HCT116 (cell line): ENCODE data around the gene DMD. TPM values are rescaled to one million over a fixed set of nuclear protein-coding genes. Genes with fewer than 3 reads are reported as not detected.

ENCODE experiments used
- ATAC-seq: fragments of 200-7000 bp; cut with Tn5 transposase; 2 replicates; pipeline ENCODE4 v1.9.1; 2020; ENCODE audit warnings: mild to moderate bottlenecking, moderate library complexity
- BruUV-seq: library from RNA; stranded (reverse); fragments of 400-500 nt; replicated peaks from 2 replicates; lab custom pipeline; 2021; lab: Mats Ljungman, UMichigan
- CTCF ChIA-PET: fragments of 300-600 bp; sonication (Branson Sonifier 250); formaldehyde crosslinking; loops from one replicate; lab custom pipeline; 2021; ENCODE audit warnings: antibody characterized with exemption; lab: Charles Lee
- POLR2A ChIA-PET: fragments of 300-600, 350-600 bp; sonication (Branson Sonifier 250); formaldehyde crosslinking; loops from one replicate; lab custom pipeline; 2021; ENCODE audit warnings: antibody characterized with exemption; lab: Charles Lee
- RAD21 ChIA-PET, 2 experiments: fragments of 300-600 bp; sonication (Branson Sonifier 250); formaldehyde crosslinking; loops; one replicate each; lab custom pipeline; 2023; ENCODE audit warnings: low total read pairs in 2 of 2; ENCODE audit not compliant: uncharacterized antibody in 2 of 2, unreplicated experiment in 2 of 2, low non-redundant PET in 1 of 2; lab: Charles Lee
- DNase-seq: peaks from one replicate; pipeline ENCODE4 v3.0.0-alpha.2; 2010; ENCODE audit warnings: low read depth, low spot score
- H2AFZ ChIP-seq: fragments of 200-600 bp; shearing (Covaris generic), sonication (generic); 2 replicates; pipeline ENCODE4 v1.6.1; 2017; ENCODE audit warnings: low read depth, mixed run types, mixed read lengths, antibody characterized with exemption, low read length; ENCODE audit not compliant: poor library complexity, severe bottlenecking
- H3K27ac ChIP-seq: 2 replicates; pipeline ENCODE4 v1.5.1; 2012; ENCODE audit warnings: low read depth, low read length
- H3K27me3 ChIP-seq: fragments of 200-600 bp; sonication (generic); 2 replicates; pipeline ENCODE4 v1.6.1; 2016; ENCODE audit warnings: mixed run types, low read length, mixed read lengths; ENCODE audit not compliant: insufficient read depth
- H3K36me3 ChIP-seq, 2 experiments: fragments of 200-500 bp in 1 of 2; fragments of 200-600 bp in 1 of 2; sonication (Bioruptor generic) in 1 of 2; sonication (generic) in 1 of 2; 2 replicates each; pipeline versions ENCODE4 v1.5.1 to v1.6.1; 2014 to 2016; ENCODE audit warnings: low read length in 2 of 2, inconsistent platforms in 1 of 2, mixed read lengths in 1 of 2, mixed run types in 1 of 2; ENCODE audit not compliant: insufficient read depth in 2 of 2, control insufficient read depth in 1 of 2
- H3K4me1 ChIP-seq, 2 experiments: fragments of 200-600 bp in 1 of 2; sonication (generic) in 1 of 2; 2 replicates each; pipeline versions ENCODE4 v1.5.1 to v1.6.1; 2012 to 2017; ENCODE audit warnings: low read length in 2 of 2, inconsistent platforms in 1 of 2, mild to moderate bottlenecking in 1 of 2, mixed read lengths in 1 of 2, mixed run types in 1 of 2, moderate library complexity in 1 of 2; ENCODE audit not compliant: insufficient read depth in 2 of 2, control insufficient read depth in 1 of 2
- H3K4me2 ChIP-seq: fragments of 200-600 bp; sonication (generic); 2 replicates; pipeline ENCODE4 v1.6.1; 2017; ENCODE audit warnings: mixed run types, low read length, mixed read lengths
- H3K4me3 ChIP-seq, 2 experiments: fragments of 200-600 bp in 1 of 2; sonication (generic) in 1 of 2; replicated peaks in 1 of 2; 2 replicates each; pipeline ENCODE4 v1.5.1; 2011 to 2016; ENCODE audit warnings: low read length in 2 of 2, control low read depth in 1 of 2, low read depth in 1 of 2, mild to moderate bottlenecking in 1 of 2, mixed read lengths in 1 of 2, mixed run types in 1 of 2
- H3K79me2 ChIP-seq: fragments of 200-600 bp; sonication (generic); 2 replicates; pipeline ENCODE4 v1.6.1; 2017; ENCODE audit warnings: mild to moderate bottlenecking, mixed run types, low read length, moderate library complexity, mixed read lengths; ENCODE audit not compliant: insufficient read depth
- H3K9ac ChIP-seq: fragments of 200-600 bp; sonication (generic); 2 replicates; pipeline ENCODE4 v1.6.1; 2016; ENCODE audit warnings: low read length, mixed read lengths
- H3K9me2 ChIP-seq: fragments of 200-600 bp; sonication (generic), shearing (Covaris generic); 2 replicates; pipeline ENCODE4 v1.6.1; 2017; ENCODE audit warnings: mixed run types, mild to moderate bottlenecking, moderate library complexity; ENCODE audit not compliant: insufficient read depth
- H3K9me3 ChIP-seq, 2 experiments: fragments of 200-500 bp in 1 of 2; fragments of 200-600 bp in 1 of 2; sonication (Bioruptor generic) in 1 of 2; sonication (generic) in 1 of 2; 2 replicates each; pipeline ENCODE4 v1.6.1; 2014 to 2017; ENCODE audit warnings: low read length in 2 of 2, mixed read lengths in 2 of 2, inconsistent platforms in 1 of 2, low read depth in 1 of 2, mild to moderate bottlenecking in 1 of 2, mixed run types in 1 of 2, moderate library complexity in 1 of 2; ENCODE audit not compliant: control insufficient read depth in 1 of 2, insufficient read depth in 1 of 2
- H4K20me1 ChIP-seq: fragments of 200-600 bp; sonication (generic), shearing (Covaris generic); 2 replicates; pipeline ENCODE4 v1.6.1; 2017; ENCODE audit warnings: mixed run types, mild to moderate bottlenecking, moderate library complexity; ENCODE audit not compliant: insufficient read depth
- CEBPB ChIP-seq: IDR thresholded peaks from 2 replicates; pipeline ENCODE4 v1.6.1; 2012; ENCODE audit warnings: low read depth
- EGR1 ChIP-seq: IDR thresholded peaks from 2 replicates; pipeline ENCODE4 v1.6.1; 2012; ENCODE audit warnings: low read depth
- EZH2 ChIP-seq: fragments of 200-600 bp; sonication (generic); IDR thresholded peaks from 2 replicates; pipeline ENCODE4 v1.6.1; 2017; ENCODE audit warnings: antibody characterized with exemption, mixed run types
- EZH2phosphoT487 ChIP-seq: fragments of 200-600 bp; IDR thresholded peaks from 2 replicates; pipeline ENCODE4 v1.6.1; 2018; ENCODE audit warnings: antibody characterized with exemption, borderline replicate concordance
- POLR2A ChIP-seq: IDR thresholded peaks from 2 replicates; pipeline ENCODE4 v1.7.0; 2011; ENCODE audit warnings: borderline replicate concordance; ENCODE audit not compliant: insufficient read depth, insufficient read length; ENCODE audit errors: extremely low read depth
- POLR2AphosphoS5 ChIP-seq: IDR thresholded peaks from 2 replicates; pipeline ENCODE4 v1.6.1; 2011; ENCODE audit warnings: mild to moderate bottlenecking, low read depth, low read length, moderate library complexity
- intact Hi-C: fragments of 100-400 bp; cut with micrococcal nuclease; formaldehyde crosslinking; loops from 2 replicates; pipeline ENCODE4 v1.10.0; 2022
- total RNA-seq: library from RNA; stranded (reverse); gene quantifications from one replicate; pipeline ENCODE4 v1.2.1, GENCODE V29; 2021; ENCODE audit not compliant: unreplicated experiment
- TF ChIP-seq, protein P1 (sequence below): IDR thresholded peaks from 2 replicates; pipeline ENCODE4 v1.6.1; 2011; ENCODE audit warnings: mild to moderate bottlenecking, low read length, moderate library complexity; ENCODE audit not compliant: insufficient replicate concordance; ENCODE audit errors: extremely low read depth
- TF ChIP-seq, protein P2 (sequence below): IDR thresholded peaks from 2 replicates; pipeline ENCODE4 v1.6.1; 2012; ENCODE audit warnings: low read depth

DMD gene
- total RNA-seq, 1 experiment from 2014 or later = 0.05 TPM

DNA sequence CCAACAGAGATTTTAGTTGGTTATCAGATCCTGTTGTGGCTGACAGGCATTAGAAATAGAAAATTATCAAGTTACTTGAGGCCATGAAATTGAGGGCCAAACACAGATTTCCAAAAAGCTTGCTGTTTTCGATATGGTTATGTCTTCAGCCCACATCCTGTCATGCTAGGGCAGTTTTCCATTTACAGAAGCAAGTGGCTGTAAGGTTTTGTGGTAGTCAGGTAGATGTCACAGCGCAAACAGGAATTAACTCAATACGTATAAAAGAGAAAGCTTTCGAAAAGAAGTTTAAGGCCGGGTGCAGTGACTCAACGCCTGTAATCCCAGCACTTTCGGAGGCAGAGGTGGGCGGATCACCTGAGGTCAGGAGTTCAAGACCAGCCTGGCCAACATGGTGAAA lies 104.6 kb downstream of the DMD start:
- Histone ChIP-seq H3K4me3 (no peak overlapping the region), H3K36me3 (no peaks in the 10 kb centered on the region), H3K9me2 (no peaks in the 10 kb centered on the region), H3K9me3 (no peaks in the 10 kb centered on the region), H4K20me1 (no peaks in the 10 kb centered on the region), H3K9ac (no peak overlapping the region), H2AFZ (no peak overlapping the region), H3K4me1 (no peaks in the 10 kb centered on the region), H3K27ac (no peak overlapping the region), H3K79me2 (no peaks in the 10 kb centered on the region), H3K4me2 (no peak overlapping the region), H3K27me3 (no peaks in the 10 kb centered on the region)
- no TSS peak for BruUV-seq
- intact Hi-C loops = no loop called here
- ATAC-seq = no peak
- ChIA-PET CTCF (no interaction called here), RAD21 (no interaction called here), POLR2A (no interaction called here)
- no peak for DNase-seq
- TF ChIP-seq CEBPB (no peak), EZH2 (no peak), EZH2phosphoT487 (no peak), POLR2A (no peak), EGR1 (no peak), POLR2AphosphoS5 (no peak)
- TF ChIP-seq, protein P1, sequence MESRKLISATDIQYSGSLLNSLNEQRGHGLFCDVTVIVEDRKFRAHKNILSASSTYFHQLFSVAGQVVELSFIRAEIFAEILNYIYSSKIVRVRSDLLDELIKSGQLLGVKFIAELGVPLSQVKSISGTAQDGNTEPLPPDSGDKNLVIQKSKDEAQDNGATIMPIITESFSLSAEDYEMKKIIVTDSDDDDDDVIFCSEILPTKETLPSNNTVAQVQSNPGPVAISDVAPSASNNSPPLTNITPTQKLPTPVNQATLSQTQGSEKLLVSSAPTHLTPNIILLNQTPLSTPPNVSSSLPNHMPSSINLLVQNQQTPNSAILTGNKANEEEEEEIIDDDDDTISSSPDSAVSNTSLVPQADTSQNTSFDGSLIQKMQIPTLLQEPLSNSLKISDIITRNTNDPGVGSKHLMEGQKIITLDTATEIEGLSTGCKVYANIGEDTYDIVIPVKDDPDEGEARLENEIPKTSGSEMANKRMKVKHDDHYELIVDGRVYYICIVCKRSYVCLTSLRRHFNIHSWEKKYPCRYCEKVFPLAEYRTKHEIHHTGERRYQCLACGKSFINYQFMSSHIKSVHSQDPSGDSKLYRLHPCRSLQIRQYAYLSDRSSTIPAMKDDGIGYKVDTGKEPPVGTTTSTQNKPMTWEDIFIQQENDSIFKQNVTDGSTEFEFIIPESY = no peak
- TF ChIP-seq, protein P2, sequence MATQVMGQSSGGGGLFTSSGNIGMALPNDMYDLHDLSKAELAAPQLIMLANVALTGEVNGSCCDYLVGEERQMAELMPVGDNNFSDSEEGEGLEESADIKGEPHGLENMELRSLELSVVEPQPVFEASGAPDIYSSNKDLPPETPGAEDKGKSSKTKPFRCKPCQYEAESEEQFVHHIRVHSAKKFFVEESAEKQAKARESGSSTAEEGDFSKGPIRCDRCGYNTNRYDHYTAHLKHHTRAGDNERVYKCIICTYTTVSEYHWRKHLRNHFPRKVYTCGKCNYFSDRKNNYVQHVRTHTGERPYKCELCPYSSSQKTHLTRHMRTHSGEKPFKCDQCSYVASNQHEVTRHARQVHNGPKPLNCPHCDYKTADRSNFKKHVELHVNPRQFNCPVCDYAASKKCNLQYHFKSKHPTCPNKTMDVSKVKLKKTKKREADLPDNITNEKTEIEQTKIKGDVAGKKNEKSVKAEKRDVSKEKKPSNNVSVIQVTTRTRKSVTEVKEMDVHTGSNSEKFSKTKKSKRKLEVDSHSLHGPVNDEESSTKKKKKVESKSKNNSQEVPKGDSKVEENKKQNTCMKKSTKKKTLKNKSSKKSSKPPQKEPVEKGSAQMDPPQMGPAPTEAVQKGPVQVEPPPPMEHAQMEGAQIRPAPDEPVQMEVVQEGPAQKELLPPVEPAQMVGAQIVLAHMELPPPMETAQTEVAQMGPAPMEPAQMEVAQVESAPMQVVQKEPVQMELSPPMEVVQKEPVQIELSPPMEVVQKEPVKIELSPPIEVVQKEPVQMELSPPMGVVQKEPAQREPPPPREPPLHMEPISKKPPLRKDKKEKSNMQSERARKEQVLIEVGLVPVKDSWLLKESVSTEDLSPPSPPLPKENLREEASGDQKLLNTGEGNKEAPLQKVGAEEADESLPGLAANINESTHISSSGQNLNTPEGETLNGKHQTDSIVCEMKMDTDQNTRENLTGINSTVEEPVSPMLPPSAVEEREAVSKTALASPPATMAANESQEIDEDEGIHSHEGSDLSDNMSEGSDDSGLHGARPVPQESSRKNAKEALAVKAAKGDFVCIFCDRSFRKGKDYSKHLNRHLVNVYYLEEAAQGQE = no peak
